Astrocyte (in vitro differentiated cells and primary cell): ENCODE measurements around the gene ITFG1. TPM values are rescaled to one million over a fixed set of nuclear protein-coding genes. Genes with fewer than 3 reads are reported as not detected.

Experiments used
- DNase-seq: peaks from one replicate; pipeline ENCODE4 v3.0.0-alpha.2; 2010; ENCODE audit warnings: low read depth
- FAIRE-seq: peaks from 2 replicates; lab custom pipeline; 2011; peaks lifted over from hg19 to GRCh38; lab: Jason Lieb, UNC
- H2AFZ ChIP-seq: 2 replicates; pipeline ENCODE4 v1.6.0; 2012; ENCODE audit warnings: low read depth, low read length, inconsistent platforms
- H3K27ac ChIP-seq: 2 replicates; pipeline ENCODE4 v1.5.1; 2011; ENCODE audit warnings: low read depth, low read length, inconsistent platforms
- H3K27me3 ChIP-seq: 2 replicates; pipeline ENCODE4 v1.6.0; 2011; ENCODE audit warnings: low read length, inconsistent platforms; ENCODE audit not compliant: insufficient read depth
- H3K36me3 ChIP-seq: 2 replicates; pipeline ENCODE4 v1.5.1; 2011; ENCODE audit warnings: low read length, inconsistent platforms; ENCODE audit not compliant: insufficient read depth
- H3K4me1 ChIP-seq: 2 replicates; pipeline ENCODE4 v1.5.1; 2011; ENCODE audit warnings: low read length, inconsistent platforms; ENCODE audit not compliant: insufficient read depth
- H3K4me2 ChIP-seq: 2 replicates; pipeline ENCODE4 v1.6.0; 2012; ENCODE audit warnings: low read length, inconsistent platforms
- H3K4me3 ChIP-seq: 2 replicates; pipeline ENCODE4 v1.5.1; 2011; ENCODE audit warnings: low read depth, mild to moderate bottlenecking, low read length, inconsistent platforms; ENCODE audit not compliant: insufficient read depth
- H3K79me2 ChIP-seq: 2 replicates; pipeline ENCODE4 v1.6.0; 2012; ENCODE audit warnings: mild to moderate bottlenecking, low read length, inconsistent platforms; ENCODE audit not compliant: insufficient read depth
- H3K9ac ChIP-seq: 2 replicates; pipeline ENCODE4 v1.6.0; 2012; ENCODE audit warnings: mild to moderate bottlenecking, low read length, inconsistent platforms
- H3K9me3 ChIP-seq: 2 replicates; pipeline ENCODE4 v1.5.1; 2012; ENCODE audit warnings: low read depth, mild to moderate bottlenecking, low read length, inconsistent platforms; ENCODE audit not compliant: insufficient read depth
- H4K20me1 ChIP-seq: 2 replicates; pipeline ENCODE4 v1.6.0; 2012; ENCODE audit warnings: low read length, inconsistent platforms; ENCODE audit not compliant: insufficient read depth
- H3K27ac Mint-ChIP-seq: one replicate; pipeline ENCODE4 v1.8.0; 2021; ENCODE audit warnings: mild to moderate bottlenecking, mixed read lengths; ENCODE audit not compliant: unreplicated experiment
- H3K27me3 Mint-ChIP-seq: one replicate; pipeline ENCODE4 v1.8.0; 2021; ENCODE audit warnings: low read depth, mixed read lengths; ENCODE audit not compliant: unreplicated experiment
- H3K36me3 Mint-ChIP-seq: one replicate; pipeline ENCODE4 v1.8.0; 2021; ENCODE audit warnings: low read depth, mixed read lengths; ENCODE audit not compliant: unreplicated experiment
- H3K4me1 Mint-ChIP-seq: one replicate; pipeline ENCODE4 v1.8.0; 2021; ENCODE audit warnings: low read depth, mixed read lengths; ENCODE audit not compliant: unreplicated experiment
- H3K4me3 Mint-ChIP-seq: one replicate; pipeline ENCODE4 v1.8.0; 2021; ENCODE audit warnings: mild to moderate bottlenecking, moderate library complexity, mixed read lengths; ENCODE audit not compliant: unreplicated experiment
- H3K9me3 Mint-ChIP-seq: one replicate; pipeline ENCODE4 v1.8.0; 2021; ENCODE audit warnings: mild to moderate bottlenecking, mixed read lengths; ENCODE audit not compliant: unreplicated experiment
- CTCF ChIP-seq: IDR thresholded peaks from 2 replicates; pipeline ENCODE4 v1.5.1; 2011; ENCODE audit warnings: low read depth, mild to moderate bottlenecking, inconsistent platforms, low read length, moderate library complexity; ENCODE audit not compliant: insufficient read depth
- EZH2 ChIP-seq: IDR thresholded peaks from 2 replicates; pipeline ENCODE4 v1.6.1; 2012; ENCODE audit warnings: mild to moderate bottlenecking, low read length, inconsistent platforms; ENCODE audit not compliant: insufficient read depth
- total RNA-seq: library from RNA; stranded (reverse); gene quantifications from 2 replicates; pipeline ENCODE4 v1.2.1, GENCODE V29; 2021

ITFG1 gene
- total RNA-seq, 1 donor from 2014 or later, result 52.7 TPM

- Histone ChIP-seq H2AFZ (no peak overlapping the region), H3K4me1 (no peaks in the 10 kb centered on the region), H3K27ac (no peak overlapping the region), H3K27me3 (no peaks in the 10 kb centered on the region), H3K36me3 (no peaks in the 10 kb centered on the region), H3K9ac (no peak overlapping the region), H3K79me2 (peaks cover 20% of the 10 kb centered on the region), H3K4me3 (no peak overlapping the region), H3K9me3 (no peaks in the 10 kb centered on the region), H4K20me1 (peaks cover 8% of the 10 kb centered on the region), H3K4me2 (no peak overlapping the region)
- Mint-ChIP-seq H3K4me1 (peaks cover 7% of the 10 kb centered on the region), H3K36me3 (no peaks in the 10 kb centered on the region), H3K4me3 (no peak overlapping the region), H3K9me3 (no peaks in the 10 kb centered on the region), H3K27me3 (no peaks in the 10 kb centered on the region), H3K27ac (no peak overlapping the region)
- DNase-seq (no peak), FAIRE-seq (no peak)
- TF ChIP-seq EZH2 (no peak), CTCF (no peak)
These were observed 6.6 kb upstream of the ITFG1 start for GRCh38 chr16:47467501-47467900.

GRCh38 chr16:47465919-47466630 is 5.2 kb upstream of the ITFG1 start:
- no peaks in the 10 kb centered on the region for H3K27me3 ChIP-seq
- no peaks in the 10 kb centered on the region for H3K9me3 ChIP-seq
- Mint-ChIP-seq H3K9me3 (no peaks in the 10 kb centered on the region), H3K36me3 (no peaks in the 10 kb centered on the region), H3K27ac (no peak overlapping the region), H3K4me1 (peaks cover 10% of the 10 kb centered on the region), H3K27me3 (no peaks in the 10 kb centered on the region), H3K4me3 (no peak overlapping the region)
- H3K4me1 ChIP-seq, result no peaks in the 10 kb centered on the region
- peaks cover 5% of the 10 kb centered on the region for H4K20me1 ChIP-seq
- no peak overlapping the region for H3K9ac ChIP-seq
- no peaks in the 10 kb centered on the region for H3K36me3 ChIP-seq
- no peak for DNase-seq
- H3K4me2 ChIP-seq, result no peak overlapping the region
- H3K4me3 ChIP-seq, result no peak overlapping the region
- TF ChIP-seq CTCF (no peak), EZH2 (no peak)
- no peak overlapping the region for H3K27ac ChIP-seq
- FAIRE-seq, result no peak
- no peak overlapping the region for H2AFZ ChIP-seq
- H3K79me2 ChIP-seq, result peaks cover 21% of the 10 kb centered on the region
